ENCODE results near the gene MASP1. TPM values are rescaled to one million over a fixed set of nuclear protein-coding genes. Genes with fewer than 3 reads are reported as not detected.

Gene MASP1
- total RNA-seq, 1 experiment from 2014 or later, result not detected

- peaks cover 12% of the 10 kb centered on the region; the same call in 1 of the 2 replicates for H3K27me3 ChIP-seq (ENCODE audit: control insufficient read depth, insufficient read depth, low read length)
- H3K4me1 ChIP-seq (ENCODE audit: control insufficient read depth, insufficient read depth, low read length), result no peaks in the 10 kb centered on the region
- no peak overlapping the region for H3K27ac ChIP-seq (ENCODE audit: low read length)
- no TSS peak for BruUV-seq (replicated peaks)
- no peak for TF ChIP-seq CTCF (IDR thresholded peaks at IDR 0.05)
- no peak for TF ChIP-seq TCF7L2 (IDR thresholded peaks at IDR 0.05; ENCODE audit: low read depth, low read length)
- no peak for TF ChIP-seq SIN3A (IDR thresholded peaks at IDR 0.05; ENCODE audit: borderline replicate concordance, insufficient read depth, low read depth, low read length)
- TF ChIP-seq REST (IDR thresholded peaks at IDR 0.05; ENCODE audit: insufficient read depth in 1 of 2, low read depth in 2 of 2, low read length in 1 of 2), result no peak
- TF ChIP-seq POLR2AphosphoS5 (IDR thresholded peaks at IDR 0.05; ENCODE audit: low read depth, low read length), result no peak
- H3K4me3 ChIP-seq (ENCODE audit: low read depth in 2 of 2, low read length in 2 of 2), result no peak overlapping the region
- DNase-seq (ENCODE audit: low read depth, low spot score) (no peak), ATAC-seq (no peak)
- no peaks in the 10 kb centered on the region; the same call in 1 of the 2 replicates for H3K9me3 ChIP-seq (ENCODE audit: control insufficient read depth, insufficient read depth, low read depth, low read length)
- in situ Hi-C loops (cut with HindIII; ENCODE audit: low pct_unique_long_range_greater_than_20kb, low sequenced_read_pairs), result no loop called here
- intact Hi-C loops (cut with micrococcal nuclease; ENCODE audit: unreplicated experiment), result no loop called here
- H3K36me3 ChIP-seq (ENCODE audit: control insufficient read depth, insufficient read depth, low read length), result no peaks in the 10 kb centered on the region
- ChIA-PET POLR2A (no interaction called here), CTCF (no interaction called here)
Observed at GRCh38 chr3:187259171-187259570, 32.4 kb downstream of the MASP1 start.

- CTCF ChIA-PET, result no interaction called here
- intact Hi-C loops (cut with micrococcal nuclease; ENCODE audit: unreplicated experiment), result no loop called here
- no peak for ATAC-seq
Observed at GRCh38 chr3:187257992-187258692, 33.4 kb downstream of the MASP1 start.

More at GRCh38 chr3:187257992-187258692, 33.4 kb downstream of the MASP1 start:
- no peaks in the 10 kb centered on the region for H3K36me3 ChIP-seq (ENCODE audit: control insufficient read depth, insufficient read depth, low read length)
- no peak for DNase-seq (ENCODE audit: low read depth, low spot score)
- POLR2A ChIA-PET, result no interaction called here
- TF ChIP-seq POLR2AphosphoS5 (IDR thresholded peaks at IDR 0.05; ENCODE audit: low read depth, low read length), result no peak
- TF ChIP-seq CTCF (IDR thresholded peaks at IDR 0.05), result no peak
- no peak for TF ChIP-seq REST (IDR thresholded peaks at IDR 0.05; ENCODE audit: insufficient read depth in 1 of 2, low read depth in 2 of 2, low read length in 1 of 2)
- TF ChIP-seq TCF7L2 (IDR thresholded peaks at IDR 0.05; ENCODE audit: low read depth, low read length), result no peak
- peaks cover 8% of the 10 kb centered on the region; the same call in 1 of the 2 replicates for H3K27me3 ChIP-seq (ENCODE audit: control insufficient read depth, insufficient read depth, low read length)
- in situ Hi-C loops (cut with HindIII; ENCODE audit: low pct_unique_long_range_greater_than_20kb, low sequenced_read_pairs), result no loop called here
- BruUV-seq (replicated peaks), result no TSS peak
- no peak overlapping the region for H3K4me3 ChIP-seq (ENCODE audit: low read depth in 2 of 2, low read length in 2 of 2)
- no peaks in the 10 kb centered on the region for H3K4me1 ChIP-seq (ENCODE audit: control insufficient read depth, insufficient read depth, low read length)
- H3K27ac ChIP-seq (ENCODE audit: low read length), result no peak overlapping the region
- H3K9me3 ChIP-seq (ENCODE audit: control insufficient read depth, insufficient read depth, low read depth, low read length), result no peaks in the 10 kb centered on the region; the same call in 1 of the 2 replicates
